ENCODE measurements around the gene TET1.
"Not testable (repeated sequence)": the region's sequence is repeated elsewhere in the genome, so short reads cannot be mapped to it uniquely, and the experiment has no call there.

Gene TET1

GRCh38 chr10:68668231-68668630 lies 108.1 kb downstream of the TET1 start:
- no peak for TF ChIP-seq CTCF (IDR thresholded peaks at IDR 0.05; ENCODE audit: borderline replicate concordance, insufficient read depth, low read depth, low read length)
- no peak overlapping the region for H3K4me3 ChIP-seq (ENCODE audit: low read depth, low read length)

GRCh38 chr10:68668972-68669371 lies 108.8 kb downstream of the TET1 start:
- no peak for TF ChIP-seq CTCF (IDR thresholded peaks at IDR 0.05; ENCODE audit: borderline replicate concordance, insufficient read depth, low read depth, low read length)
- H3K4me3 ChIP-seq (ENCODE audit: low read depth, low read length), result no peak overlapping the region

GRCh38 chr10:68684413-68684812 lies 124.3 kb downstream of the TET1 start:
- no peak for TF ChIP-seq CTCF (IDR thresholded peaks at IDR 0.05; ENCODE audit: borderline replicate concordance, insufficient read depth, low read depth, low read length)
- H3K4me3 ChIP-seq (ENCODE audit: low read depth, low read length), result no peak overlapping the region

GRCh38 chr10:68696018-68696417 lies 135.9 kb downstream of the TET1 start:
- no peak overlapping the region for H3K4me3 ChIP-seq (ENCODE audit: low read depth, low read length)
- TF ChIP-seq CTCF (IDR thresholded peaks at IDR 0.05; ENCODE audit: borderline replicate concordance, insufficient read depth, low read depth, low read length), result no peak

GRCh38 chr10:68697106-68697505 lies 137.0 kb downstream of the TET1 start:
- TF ChIP-seq CTCF (IDR thresholded peaks at IDR 0.05; ENCODE audit: borderline replicate concordance, insufficient read depth, low read depth, low read length), result no peak
- H3K4me3 ChIP-seq (ENCODE audit: low read depth, low read length), result no peak overlapping the region

GRCh38 chr10:68700197-68700596 lies 140.1 kb downstream of the TET1 start:
- no peak overlapping the region for H3K4me3 ChIP-seq (ENCODE audit: low read depth, low read length)
- TF ChIP-seq CTCF (IDR thresholded peaks at IDR 0.05; ENCODE audit: borderline replicate concordance, insufficient read depth, low read depth, low read length), result no peak

- TF ChIP-seq CTCF (IDR thresholded peaks at IDR 0.05; ENCODE audit: borderline replicate concordance, insufficient read depth, low read depth, low read length), result no peak
- H3K4me3 ChIP-seq (ENCODE audit: low read depth, low read length), result no peak overlapping the region
Observed at GRCh38 chr10:68705548-68705947, 145.4 kb downstream of the TET1 start.

- H3K4me3 ChIP-seq (ENCODE audit: low read depth, low read length), result not testable (repeated sequence)
Observed at GRCh38 chr10:68708987-68709386, 148.8 kb downstream of the TET1 start.

- H3K4me3 ChIP-seq (ENCODE audit: low read depth, low read length), result not testable (repeated sequence)
Observed at GRCh38 chr10:68713065-68713464, 152.9 kb downstream of the TET1 start.

Data from GM12875 (cell line).